Left colon (tissue), 2 donors: ENCODE data around the gene PPM1N. TPM values are rescaled to one million over a fixed set of nuclear protein-coding genes. Genes with fewer than 3 reads are reported as not detected.

Experiments used
- ATAC-seq: fragments of 200-7000 bp; cut with Tn5 transposase; one replicate; pipeline ENCODE4 v1.9.1; 2020; ENCODE audit warnings: mild to moderate bottlenecking, moderate library complexity
- DNase-seq, 2 donors: peaks; one replicate each; pipeline ENCODE4 v3.0.0-alpha.2; 2020
- intact Hi-C, 2 donors: fragments of 100-400 bp; cut with DNase I in 1 of 2; cut with micrococcal nuclease in 1 of 2; formaldehyde crosslinking; loops; one replicate each; pipeline versions ENCODE4 v1.11.2 to v1.14.0; 2022; cut with DNase I, micrococcal nuclease
- total RNA-seq, 2 donors: library from RNA; stranded (reverse); fragmentation: NEBNext Ultra II Directional; extraction: Animal tissue kit (Norgen Biotek cat#: 25700); gene quantifications; one replicate each; pipeline ENCODE4 v1.2.1, GENCODE V29; 2021
- donor health status: DM: no; HTN: no; CAD: no.
- donor health status: DM: yes; HTN: yes; CAD: no.

PPM1N gene
- total RNA-seq, 2 donors from 2014 or later: 0.37 to 1.6 TPM

DNA sequence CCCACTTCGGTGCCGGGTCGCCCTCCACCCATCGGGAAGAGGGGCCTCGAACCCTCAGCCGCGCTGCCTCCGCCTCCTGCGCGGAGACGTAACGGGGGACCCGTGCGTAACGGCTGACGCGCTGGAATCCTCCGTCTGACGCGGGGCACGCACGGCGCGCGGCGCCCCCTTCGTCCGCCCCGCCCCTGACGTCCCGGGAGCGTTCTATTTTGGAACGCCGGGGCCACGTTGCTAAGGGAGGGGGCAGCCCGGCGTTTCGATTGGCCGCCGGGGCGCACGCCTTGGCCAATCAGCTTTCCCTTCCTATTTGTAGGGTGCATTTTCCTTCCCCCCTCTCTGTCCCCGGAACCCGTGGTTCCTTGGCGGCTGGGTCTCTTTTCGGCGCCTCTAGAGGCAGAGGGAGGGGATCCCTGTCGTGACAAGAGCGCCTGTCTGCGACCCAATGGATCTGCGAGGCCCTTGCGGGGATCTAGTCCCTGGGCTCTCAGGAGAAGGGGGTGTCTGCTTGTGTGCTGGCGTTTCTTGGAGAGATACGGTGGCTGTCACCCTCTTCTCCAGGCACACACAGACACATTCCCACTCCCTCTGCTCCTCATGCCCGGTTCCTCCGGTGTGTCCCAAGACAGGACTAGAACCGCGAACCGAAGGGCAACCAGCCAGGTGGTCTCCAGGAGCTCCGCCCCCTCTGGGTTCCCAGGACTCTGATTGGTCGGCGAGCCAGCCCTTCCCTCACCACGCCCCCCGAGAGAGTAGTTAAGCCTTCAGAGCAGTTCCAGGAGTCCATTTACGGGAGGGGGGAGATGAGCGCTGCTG is 28.9 kb upstream of the PPM1N start:
- DNase-seq (peak; percentile 92 to 94), ATAC-seq (peak; percentile 83)
- intact Hi-C loops: no loop called here

DNA sequence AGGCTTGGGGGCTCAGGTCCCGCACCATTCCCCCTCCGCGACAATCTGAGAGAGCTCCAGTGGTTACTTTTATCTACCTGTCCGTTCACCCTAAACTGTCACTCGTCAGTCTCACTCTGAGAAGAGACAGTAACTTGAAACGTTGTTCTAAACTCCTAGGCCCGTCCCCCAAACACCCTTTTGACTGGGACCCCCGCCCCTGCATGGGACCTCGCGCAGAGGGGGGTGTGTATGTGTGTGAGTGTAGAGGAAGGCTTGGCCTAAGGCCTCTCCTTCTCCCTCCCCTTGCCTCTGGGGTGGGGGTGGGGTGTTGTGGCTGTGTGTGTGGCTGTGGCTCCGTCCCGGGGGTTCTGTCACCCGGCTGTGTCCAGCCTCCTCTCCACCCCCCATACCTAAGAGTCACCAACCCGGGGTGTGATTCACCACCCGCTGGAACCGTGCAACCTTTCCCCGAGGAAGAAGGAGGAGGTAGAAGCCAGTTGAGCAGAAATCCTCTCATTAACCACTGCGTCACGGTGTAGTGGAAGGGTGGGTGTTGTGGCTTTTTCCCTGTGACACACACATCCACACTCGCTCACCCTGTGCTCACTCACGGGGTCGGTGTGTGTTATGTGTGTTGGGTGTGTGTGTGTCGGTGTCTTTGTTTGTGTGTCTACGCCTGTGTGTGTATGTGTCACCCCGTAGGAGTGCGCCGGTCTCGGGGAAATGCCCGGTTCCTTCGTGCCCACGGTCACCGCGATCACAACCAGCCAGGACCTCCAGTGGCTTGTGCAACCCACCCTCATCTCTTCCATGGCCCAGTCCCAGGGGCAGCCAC is 28.1 kb upstream of the PPM1N start:
- no peak for ATAC-seq
- peak in 1 of 2 donors; percentile 49 for DNase-seq
- intact Hi-C loops: no loop called here

DNA sequence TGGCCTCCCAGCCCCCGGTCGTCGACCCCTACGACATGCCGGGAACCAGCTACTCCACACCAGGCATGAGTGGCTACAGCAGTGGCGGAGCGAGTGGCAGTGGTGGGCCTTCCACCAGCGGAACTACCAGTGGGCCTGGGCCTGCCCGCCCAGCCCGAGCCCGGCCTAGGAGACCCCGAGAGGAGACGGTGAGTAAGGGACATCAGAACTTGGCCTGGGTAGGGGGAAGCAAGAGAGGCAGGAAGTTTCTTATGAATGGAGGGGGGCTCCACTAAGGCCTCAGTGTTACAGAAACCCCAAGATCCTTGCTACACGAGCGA is 27.5 kb upstream of the PPM1N start:
- ATAC-seq (no peak), DNase-seq (no peak)
- intact Hi-C loops: no loop called here

DNA sequence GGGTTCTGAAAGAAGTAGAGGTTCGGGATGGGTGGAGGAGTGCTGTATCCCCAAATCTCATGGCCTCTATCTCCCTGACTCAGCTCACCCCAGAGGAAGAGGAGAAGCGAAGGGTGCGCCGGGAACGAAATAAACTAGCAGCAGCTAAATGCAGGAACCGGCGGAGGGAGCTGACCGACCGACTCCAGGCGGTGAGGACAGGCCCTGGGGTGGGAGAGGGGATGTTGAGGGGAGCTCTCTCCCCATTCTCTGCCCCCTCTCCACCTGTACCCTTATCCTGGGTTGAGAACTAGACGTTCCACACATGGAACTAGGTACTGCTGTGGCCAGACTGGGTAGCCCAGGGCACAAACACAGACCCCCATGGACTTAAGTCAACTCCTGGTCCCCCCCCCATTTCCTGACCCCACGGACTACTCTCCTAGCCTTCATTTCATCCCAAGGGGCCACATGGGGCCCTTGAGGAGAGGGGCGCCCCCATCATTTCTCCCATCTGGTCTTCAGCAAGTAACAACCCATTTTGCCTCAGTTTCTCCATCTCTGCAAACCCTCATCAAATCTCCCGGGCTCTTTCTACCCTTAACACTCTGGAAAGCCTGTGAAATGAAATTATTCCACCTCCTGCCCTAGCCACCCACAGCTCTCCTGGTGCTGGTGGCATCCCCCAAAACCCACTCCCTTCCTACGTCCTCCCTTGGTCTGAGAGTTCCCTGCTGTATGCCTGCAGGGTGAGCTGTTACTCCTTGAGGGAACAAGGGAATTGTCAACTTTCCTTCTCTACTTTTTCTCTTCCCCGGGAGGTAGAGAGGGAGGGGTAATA is 26.9 kb upstream of the PPM1N start:
- DNase-seq: no peak
- ATAC-seq: no peak
- intact Hi-C loops: no loop called here

DNA sequence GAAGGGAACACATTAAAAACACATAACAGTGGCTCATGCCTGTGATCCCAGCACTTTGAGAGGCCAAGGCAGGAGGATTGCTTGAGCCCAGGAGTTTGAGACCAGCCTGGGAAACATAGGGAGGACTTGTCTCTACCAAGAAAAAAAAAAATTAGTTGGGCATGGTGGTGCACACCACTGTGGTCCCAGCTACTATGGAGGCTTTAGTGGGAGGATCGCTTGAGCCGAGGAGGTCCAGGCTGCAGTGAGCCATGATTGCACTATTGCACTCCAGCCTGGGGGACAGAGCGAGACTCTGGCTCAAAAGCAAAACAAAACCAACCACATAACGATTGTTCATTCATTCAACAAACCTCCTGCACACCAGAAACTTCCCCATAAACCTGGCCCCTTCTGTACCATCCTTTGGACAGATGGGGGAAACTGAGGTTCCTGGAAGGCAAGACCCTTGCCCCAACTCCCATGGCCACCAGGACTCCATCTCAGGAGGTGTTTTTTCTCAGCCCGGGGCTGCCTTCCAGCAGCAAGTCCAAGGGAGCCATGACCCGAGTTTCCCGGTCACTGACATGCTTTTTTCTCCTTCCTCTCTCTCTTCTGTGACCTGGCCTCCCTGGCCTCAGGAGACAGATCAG is 26.2 kb upstream of the PPM1N start:
- intact Hi-C loops: no loop called here
- no peak for DNase-seq
- ATAC-seq: no peak

DNA sequence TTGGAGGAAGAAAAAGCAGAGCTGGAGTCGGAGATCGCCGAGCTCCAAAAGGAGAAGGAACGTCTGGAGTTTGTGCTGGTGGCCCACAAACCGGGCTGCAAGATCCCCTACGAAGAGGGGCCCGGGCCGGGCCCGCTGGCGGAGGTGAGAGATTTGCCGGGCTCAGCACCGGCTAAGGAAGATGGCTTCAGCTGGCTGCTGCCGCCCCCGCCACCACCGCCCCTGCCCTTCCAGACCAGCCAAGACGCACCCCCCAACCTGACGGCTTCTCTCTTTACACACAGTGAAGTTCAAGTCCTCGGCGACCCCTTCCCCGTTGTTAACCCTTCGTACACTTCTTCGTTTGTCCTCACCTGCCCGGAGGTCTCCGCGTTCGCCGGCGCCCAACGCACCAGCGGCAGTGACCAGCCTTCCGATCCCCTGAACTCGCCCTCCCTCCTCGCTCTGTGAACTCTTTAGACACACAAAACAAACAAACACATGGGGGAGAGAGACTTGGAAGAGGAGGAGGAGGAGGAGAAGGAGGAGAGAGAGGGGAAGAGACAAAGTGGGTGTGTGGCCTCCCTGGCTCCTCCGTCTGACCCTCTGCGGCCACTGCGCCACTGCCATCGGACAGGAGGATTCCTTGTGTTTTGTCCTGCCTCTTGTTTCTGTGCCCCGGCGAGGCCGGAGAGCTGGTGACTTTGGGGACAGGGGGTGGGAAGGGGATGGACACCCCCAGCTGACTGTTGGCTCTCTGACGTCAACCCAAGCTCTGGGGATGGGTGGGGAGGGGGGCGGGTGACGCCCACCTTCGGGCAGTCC is 25.5 kb upstream of the PPM1N start:
- intact Hi-C loops: no loop called here
- ATAC-seq (no peak), DNase-seq (no peak)

DNA sequence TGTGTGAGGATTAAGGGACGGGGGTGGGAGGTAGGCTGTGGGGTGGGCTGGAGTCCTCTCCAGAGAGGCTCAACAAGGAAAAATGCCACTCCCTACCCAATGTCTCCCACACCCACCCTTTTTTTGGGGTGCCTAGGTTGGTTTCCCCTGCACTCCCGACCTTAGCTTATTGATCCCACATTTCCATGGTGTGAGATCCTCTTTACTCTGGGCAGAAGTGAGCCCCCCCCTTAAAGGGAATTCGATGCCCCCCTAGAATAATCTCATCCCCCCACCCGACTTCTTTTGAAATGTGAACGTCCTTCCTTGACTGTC is 24.9 kb upstream of the PPM1N start:
- ATAC-seq: no peak
- intact Hi-C loops: no loop called here

DNA sequence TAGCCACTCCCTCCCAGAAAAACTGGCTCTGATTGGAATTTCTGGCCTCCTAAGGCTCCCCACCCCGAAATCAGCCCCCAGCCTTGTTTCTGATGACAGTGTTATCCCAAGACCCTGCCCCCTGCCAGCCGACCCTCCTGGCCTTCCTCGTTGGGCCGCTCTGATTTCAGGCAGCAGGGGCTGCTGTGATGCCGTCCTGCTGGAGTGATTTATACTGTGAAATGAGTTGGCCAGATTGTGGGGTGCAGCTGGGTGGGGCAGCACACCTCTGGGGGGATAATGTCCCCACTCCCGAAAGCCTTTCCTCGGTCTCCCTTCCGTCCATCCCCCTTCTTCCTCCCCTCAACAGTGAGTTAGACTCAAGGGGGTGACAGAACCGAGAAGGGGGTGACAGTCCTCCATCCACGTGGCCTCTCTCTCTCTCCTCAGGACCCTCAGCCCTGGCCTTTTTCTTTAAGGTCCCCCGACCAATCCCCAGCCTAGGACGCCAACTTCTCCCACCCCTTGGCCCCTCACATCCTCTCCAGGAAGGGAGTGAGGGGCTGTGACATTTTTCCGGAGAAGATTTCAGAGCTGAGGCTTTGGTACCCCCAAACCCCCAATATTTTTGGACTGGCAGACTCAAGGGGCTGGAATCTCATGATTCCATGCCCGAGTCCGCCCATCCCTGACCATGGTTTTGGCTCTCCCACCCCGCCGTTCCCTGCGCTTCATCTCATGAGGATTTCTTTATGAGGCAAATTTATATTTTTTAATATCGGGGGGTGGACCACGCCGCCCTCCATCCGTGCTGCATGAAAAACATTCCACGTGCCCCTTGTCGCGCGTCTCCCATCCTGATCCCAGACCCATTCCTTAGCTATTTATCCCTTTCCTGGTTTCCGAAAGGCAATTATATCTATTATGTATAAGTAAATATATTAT is 24.3 kb upstream of the PPM1N start:
- ATAC-seq: no peak
- intact Hi-C loops: no loop called here
- no peak for DNase-seq

More for the DNA sequence above, 24.9 kb upstream of the PPM1N start:
- DNase-seq: no peak

DNA sequence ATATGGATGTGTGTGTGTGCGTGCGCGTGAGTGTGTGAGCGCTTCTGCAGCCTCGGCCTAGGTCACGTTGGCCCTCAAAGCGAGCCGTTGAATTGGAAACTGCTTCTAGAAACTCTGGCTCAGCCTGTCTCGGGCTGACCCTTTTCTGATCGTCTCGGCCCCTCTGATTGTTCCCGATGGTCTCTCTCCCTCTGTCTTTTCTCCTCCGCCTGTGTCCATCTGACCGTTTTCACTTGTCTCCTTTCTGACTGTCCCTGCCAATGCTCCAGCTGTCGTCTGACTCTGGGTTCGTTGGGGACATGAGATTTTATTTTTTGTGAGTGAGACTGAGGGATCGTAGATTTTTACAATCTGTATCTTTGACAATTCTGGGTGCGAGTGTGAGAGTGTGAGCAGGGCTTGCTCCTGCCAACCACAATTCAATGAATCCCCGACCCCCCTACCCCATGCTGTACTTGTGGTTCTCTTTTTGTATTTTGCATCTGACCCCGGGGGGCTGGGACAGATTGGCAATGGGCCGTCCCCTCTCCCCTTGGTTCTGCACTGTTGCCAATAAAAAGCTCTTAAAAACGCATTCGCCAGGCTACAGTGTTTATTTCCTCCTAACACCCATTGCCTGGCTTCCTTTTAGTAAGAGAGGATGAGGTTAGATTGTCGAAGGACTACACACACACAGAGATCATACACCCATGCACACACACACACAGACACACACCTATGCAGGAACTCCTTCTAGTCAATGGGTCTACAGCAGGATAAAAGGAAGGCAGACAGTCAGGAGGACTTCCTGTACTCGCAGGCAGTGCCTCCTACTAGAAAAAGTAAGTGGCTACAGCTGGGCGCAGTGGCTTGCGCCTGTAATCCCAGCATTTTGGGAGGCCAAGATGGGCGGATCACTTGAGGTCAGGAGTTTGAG is 23.4 kb upstream of the PPM1N start:
- DNase-seq: no peak
- intact Hi-C loops: loop anchor here in 1 of 2 donors (5.0 kb wide), 1 partner anchor 38 kb away; no protein-coding TSS in a partner anchor
- ATAC-seq: no peak

DNA sequence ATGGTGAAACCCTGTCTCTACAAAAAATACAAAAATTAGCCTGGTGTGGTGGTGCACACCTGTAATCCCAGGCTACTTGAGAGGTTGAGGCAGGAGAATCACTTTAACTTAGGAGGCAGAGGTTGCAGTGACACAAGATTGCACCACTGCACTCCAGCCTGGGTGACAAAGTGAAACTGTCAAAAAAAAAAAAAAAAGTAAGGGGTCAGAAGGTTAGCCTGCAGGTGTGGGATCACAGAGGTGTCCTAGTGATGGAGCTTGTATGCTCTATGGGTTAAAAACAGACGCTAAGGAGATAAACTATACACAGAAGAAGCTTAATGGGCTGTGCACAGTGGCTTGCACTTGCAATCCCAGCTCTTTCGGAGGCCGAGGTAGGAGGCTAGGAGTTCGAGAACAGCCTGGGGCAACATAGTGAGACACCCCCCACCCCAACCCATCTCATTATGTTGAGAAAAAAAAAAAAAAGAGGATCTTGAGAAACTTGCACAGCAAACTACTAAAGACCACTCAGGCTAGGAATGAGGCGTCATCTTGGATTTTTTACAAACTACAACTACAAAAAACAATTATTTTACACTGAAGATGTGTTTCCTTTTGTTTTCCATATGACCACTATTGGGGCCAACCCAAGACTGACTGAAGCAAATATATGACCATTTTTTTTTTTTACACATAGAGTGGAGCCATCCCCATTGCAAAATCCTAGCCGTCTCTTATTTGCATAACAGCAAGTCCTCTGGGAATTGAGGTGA is 22.5 kb upstream of the PPM1N start:
- intact Hi-C loops: loop anchor here in 1 of 2 donors (5.0 kb wide), 1 partner anchor 38 kb away; no protein-coding TSS in a partner anchor
- ATAC-seq (no peak), DNase-seq (no peak)

DNA sequence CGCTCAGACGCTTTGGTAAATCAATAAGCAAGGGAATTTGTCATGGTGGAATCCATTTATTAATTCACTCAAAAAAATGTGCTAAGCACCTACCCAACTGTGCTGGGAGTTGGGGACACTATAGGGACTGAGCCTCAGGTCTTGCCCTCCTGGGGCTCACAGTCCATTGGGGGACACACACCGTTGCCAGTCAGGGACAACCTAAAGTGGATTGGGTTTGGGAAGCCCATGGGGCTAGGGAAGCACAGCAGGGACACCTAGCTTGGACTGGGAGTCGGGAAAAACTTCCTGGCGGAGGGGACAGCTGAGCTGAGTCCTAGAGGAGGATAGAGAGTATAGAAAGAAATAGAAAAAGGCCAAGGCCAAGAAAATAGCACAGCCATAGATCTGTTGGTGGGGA is 21.9 kb upstream of the PPM1N start:
- no peak for DNase-seq
- no peak for ATAC-seq
- intact Hi-C loops: loop anchor here in 1 of 2 donors (5.0 kb wide), 1 partner anchor 39 kb away; no protein-coding TSS in a partner anchor

DNA sequence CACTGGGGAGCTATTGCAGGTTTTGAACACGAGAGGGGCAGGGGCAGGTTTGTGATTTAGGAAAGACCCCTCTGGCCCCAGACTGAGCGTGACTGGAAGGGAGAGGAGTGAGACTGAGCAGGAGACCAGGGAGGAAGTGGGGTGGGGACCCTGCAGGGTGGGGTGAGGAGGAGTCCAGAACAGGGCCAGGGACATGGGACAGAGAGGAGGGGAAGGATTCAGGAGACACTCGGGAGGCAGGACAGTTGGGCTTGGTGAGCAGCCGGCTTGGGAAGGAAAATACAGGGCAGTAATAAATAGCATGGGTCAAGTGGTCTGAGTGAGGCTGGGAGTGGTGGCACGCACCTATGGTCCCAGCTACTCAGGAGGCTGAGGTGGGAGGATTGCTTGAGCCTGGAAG is 21.1 kb upstream of the PPM1N start:
- intact Hi-C loops: loop anchor here in 1 of 2 donors (5.0 kb wide), 1 partner anchor 40 kb away; no protein-coding TSS in a partner anchor
- ATAC-seq (no peak), DNase-seq (no peak)

DNA sequence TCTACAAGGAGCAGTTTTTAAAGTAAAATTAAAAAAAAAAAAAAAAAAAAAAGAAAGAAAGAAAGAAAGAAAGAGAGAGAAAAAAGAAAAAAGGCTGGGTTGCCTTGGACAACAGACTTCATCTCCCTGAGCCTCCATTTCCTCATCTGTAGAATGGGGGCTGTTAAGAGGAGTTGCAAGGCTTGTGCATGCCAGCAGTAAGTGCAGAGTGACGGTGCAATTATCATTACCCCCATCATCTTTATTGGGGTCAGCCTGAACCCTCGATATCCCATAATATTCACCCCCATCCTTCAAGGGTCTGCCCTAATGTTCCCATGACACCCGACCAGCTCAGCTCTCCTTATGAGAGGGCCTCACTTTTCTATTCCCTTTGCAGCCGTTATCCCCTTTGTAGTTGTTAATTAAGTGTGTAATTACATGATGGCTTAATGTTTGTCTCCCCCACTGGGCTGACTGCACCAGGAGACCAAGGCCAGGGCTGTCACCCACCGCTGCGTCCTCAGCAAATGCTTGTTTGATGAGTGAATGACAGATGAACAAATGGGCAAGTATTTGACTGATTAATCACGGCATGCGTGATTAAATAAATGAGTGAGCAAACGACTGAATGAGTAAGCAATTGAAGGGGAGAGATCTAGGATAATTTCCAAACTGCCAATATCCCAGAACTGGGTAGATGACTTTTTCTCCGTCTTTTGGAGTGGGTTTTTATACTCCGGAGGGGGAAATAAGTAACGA is 20.4 kb upstream of the PPM1N start:
- intact Hi-C loops: loop anchor here (2.0 to 5.0 kb wide), 2 partner anchors 39 to 41 kb away; no protein-coding TSS in a partner anchor
- ATAC-seq: no peak

DNA sequence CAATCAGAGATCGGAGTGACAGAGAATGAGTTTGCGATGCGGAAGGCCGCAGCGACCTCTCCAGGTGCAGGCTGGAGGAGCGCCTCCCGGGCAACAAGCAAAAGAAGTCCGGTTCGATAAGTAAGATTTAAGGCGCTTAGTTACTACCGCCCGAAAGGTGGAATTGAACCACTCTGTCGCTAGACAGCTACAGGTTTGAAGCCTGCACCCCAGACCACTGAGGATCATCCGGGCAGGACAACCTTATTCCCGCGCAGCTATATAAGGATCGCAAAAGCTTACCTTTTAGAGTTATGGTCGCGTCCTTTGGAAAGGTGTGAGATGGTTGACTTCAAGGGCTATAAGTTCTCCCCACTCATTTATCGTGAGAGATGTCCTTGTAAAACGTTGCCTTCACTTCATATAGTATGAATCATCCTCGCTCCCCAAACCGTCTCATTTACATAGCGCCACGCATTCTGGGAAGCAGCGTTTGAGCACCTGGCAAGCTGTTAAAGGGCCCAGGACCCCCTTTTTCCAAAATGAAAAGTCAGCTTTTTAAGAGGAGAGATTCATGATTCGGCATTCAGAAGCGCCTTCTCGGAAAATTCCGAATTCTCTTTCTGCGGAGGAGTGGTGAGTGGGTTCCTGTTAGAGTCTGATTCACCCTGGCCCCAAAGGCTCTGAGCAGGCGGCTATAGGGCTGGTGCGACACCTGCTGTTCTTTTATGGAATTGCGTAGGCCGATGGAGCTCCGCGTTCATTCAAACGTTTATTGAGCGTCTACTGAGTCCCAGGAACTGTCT is 19.6 kb upstream of the PPM1N start:
- ATAC-seq (peak; percentile 95), DNase-seq (peak; percentile 81 to 86)
- intact Hi-C loops: loop anchor here (2.0 to 5.0 kb wide), 2 partner anchors 40 to 41 kb away; no protein-coding TSS in a partner anchor

More for the DNA sequence above, 20.4 kb upstream of the PPM1N start:
- no peak for DNase-seq
